ENCODE measurements around the gene HPS3. TPM values are rescaled to one million over a fixed set of nuclear protein-coding genes. Genes with fewer than 3 reads are reported as not detected.

HPS3 gene
- total RNA-seq, 2 experiments from 2014 or later, result 16.4 to 18.2 TPM

GRCh38 chr3:149150436-149150835 lies 21.0 kb downstream of the HPS3 start:
- ChIA-PET POLR2A (no interaction called here), CTCF (no interaction called here)
- H3K27me3 Mint-ChIP-seq, result no peaks in the 10 kb centered on the region
- TF ChIP-seq CTCF (IDR thresholded peaks at IDR 0.05), result no peak
- H3K27ac Mint-ChIP-seq, result no peak overlapping the region
- peaks cover 19% of the 10 kb centered on the region for H3K4me1 Mint-ChIP-seq (ENCODE audit: low read depth)
- H3K9me3 Mint-ChIP-seq, result no peaks in the 10 kb centered on the region
- peaks cover 24% of the 10 kb centered on the region for H3K36me3 Mint-ChIP-seq (ENCODE audit: low read depth)
- no peak for ATAC-seq
- intact Hi-C loops (cut with micrococcal nuclease), result no loop called here
- H3K4me3 Mint-ChIP-seq, result no peak overlapping the region
- DNase-seq, result no peak

GRCh38 chr3:149151843-149152242 lies 22.4 kb downstream of the HPS3 start:
- intact Hi-C loops (cut with micrococcal nuclease), result no loop called here
- CTCF ChIA-PET, result no interaction called here
- Mint-ChIP-seq H3K36me3 (ENCODE audit: low read depth) (peaks cover 22% of the 10 kb centered on the region), H3K4me3 (no peak overlapping the region), H3K9me3 (no peaks in the 10 kb centered on the region), H3K27me3 (no peaks in the 10 kb centered on the region), H3K4me1 (ENCODE audit: low read depth) (peaks cover 19% of the 10 kb centered on the region), H3K27ac (no peak overlapping the region)
- no peak for TF ChIP-seq CTCF (IDR thresholded peaks at IDR 0.05)
- DNase-seq, result no peak
- no peak for ATAC-seq
- POLR2A ChIA-PET, result no interaction called here

GRCh38 chr3:149152420-149152819 lies 23.0 kb downstream of the HPS3 start:
- Mint-ChIP-seq H3K4me3 (no peak overlapping the region), H3K9me3 (no peaks in the 10 kb centered on the region), H3K27me3 (no peaks in the 10 kb centered on the region), H3K36me3 (ENCODE audit: low read depth) (peaks cover 22% of the 10 kb centered on the region), H3K4me1 (ENCODE audit: low read depth) (peaks cover 19% of the 10 kb centered on the region), H3K27ac (no peak overlapping the region)
- CTCF ChIA-PET, result interaction anchor here (0.7 kb wide), 1 partner anchor 33 kb away, joined by 3 read pairs; no protein-coding TSS in a partner anchor
- peak; percentile 94 for ATAC-seq
- POLR2A ChIA-PET, result interaction anchor here (1.2 kb wide), 1 partner anchor 10 kb away, joined by 3 read pairs; no protein-coding TSS in a partner anchor
- intact Hi-C loops (cut with micrococcal nuclease), result no loop called here
- peak; percentile 59 for DNase-seq
- TF ChIP-seq CTCF (IDR thresholded peaks at IDR 0.05), result no peak

GRCh38 chr3:149153402-149153801 lies 24.0 kb downstream of the HPS3 start:
- ATAC-seq, result no peak
- CTCF ChIA-PET, result no interaction called here
- Mint-ChIP-seq H3K27ac (no peak overlapping the region), H3K27me3 (no peaks in the 10 kb centered on the region), H3K4me3 (no peak overlapping the region), H3K36me3 (ENCODE audit: low read depth) (peaks cover 19% of the 10 kb centered on the region), H3K9me3 (no peaks in the 10 kb centered on the region), H3K4me1 (ENCODE audit: low read depth) (peaks cover 19% of the 10 kb centered on the region)
- intact Hi-C loops (cut with micrococcal nuclease), result no loop called here
- no peak for TF ChIP-seq CTCF (IDR thresholded peaks at IDR 0.05)
- no peak for DNase-seq
- POLR2A ChIA-PET, result interaction anchor here (1.2 kb wide), 1 partner anchor 9 kb away, joined by 3 read pairs; no protein-coding TSS in a partner anchor

GRCh38 chr3:149160754-149161300 lies 31.4 kb downstream of the HPS3 start:
- no peaks in the 10 kb centered on the region for H3K9me3 Mint-ChIP-seq
- H3K27me3 Mint-ChIP-seq, result no peaks in the 10 kb centered on the region
- DNase-seq, result no peak
- no peak for TF ChIP-seq CTCF (IDR thresholded peaks at IDR 0.05)
- no peak for ATAC-seq
- H3K36me3 Mint-ChIP-seq (ENCODE audit: low read depth), result peaks cover 14% of the 10 kb centered on the region
- H3K4me3 Mint-ChIP-seq, result no peak overlapping the region
- H3K4me1 Mint-ChIP-seq (ENCODE audit: low read depth), result peaks cover 6% of the 10 kb centered on the region
- intact Hi-C loops (cut with micrococcal nuclease), result no loop called here
- H3K27ac Mint-ChIP-seq, result no peak overlapping the region
- POLR2A ChIA-PET, result no interaction called here
- CTCF ChIA-PET, result interaction anchor here (0.8 to 1.2 kb wide), 2 partner anchors 41 to 205 kb away, joined by 3 to 5 read pairs; no protein-coding TSS in a partner anchor
